Stomach (tissue), 4 donors: Measurements from ENCODE around the gene PBX3.

Source experiments
- CTCF ChIP-seq, 7 experiments: fragments of 450-650 bp in 4 of 7; fragments of 200-600 bp in 3 of 7; sonication (generic) in 3 of 7; IDR thresholded peaks; one replicate each; pipeline ENCODE4 v1.5.1; 2016 to 2019; ENCODE audit warnings: antibody characterized with exemption in 7 of 7, control low read depth in 2 of 7, mild to moderate bottlenecking in 1 of 7
- POLR2A ChIP-seq, 4 donors: fragments of 450-650 bp; IDR thresholded peaks; one replicate each; pipeline ENCODE4 v1.6.1; 2016; ENCODE audit warnings: antibody characterized with exemption in 4 of 4, control low read depth in 2 of 4, mild to moderate bottlenecking in 1 of 4, moderate library complexity in 1 of 4

- TF ChIP-seq POLR2A (IDR thresholded peaks at IDR 0.05) (no peak), CTCF (IDR thresholded peaks at IDR 0.05) (no peak)
Observed at GRCh38 chr9:125999504-125999881, 252.3 kb downstream of the PBX3 start.
